Measurements from ENCODE around the gene CRISP1. TPM values are rescaled to one million over a fixed set of nuclear protein-coding genes. Genes with fewer than 3 reads are reported as not detected.
"Not testable (repeated sequence)": the region's sequence is repeated elsewhere in the genome, so short reads cannot be mapped to it uniquely, and the experiment has no call there.

Gene CRISP1
- polyA plus RNA-seq, 1 donor from 2014 or later: not detected

DNA sequence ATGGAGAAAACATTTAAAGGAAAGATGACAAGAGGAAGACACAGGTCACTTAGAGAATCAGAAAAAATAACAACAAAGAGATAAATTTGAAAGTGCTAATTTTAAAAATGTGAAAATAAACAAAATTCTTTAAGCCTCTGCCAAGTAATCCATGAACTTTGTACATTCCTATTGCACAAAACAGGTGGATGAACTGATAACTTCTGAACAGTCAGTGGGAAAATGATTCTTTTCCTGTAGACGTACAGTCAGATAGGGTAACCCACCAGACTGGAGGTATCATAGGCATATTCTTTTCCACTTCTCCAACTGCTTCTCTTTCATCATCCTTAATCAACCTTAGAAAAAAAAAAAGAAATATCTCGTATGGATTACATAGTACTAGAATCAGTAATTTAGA lies 36.5 kb upstream of the CRISP1 start:
- no peaks in the 10 kb centered on the region for H3K27me3 ChIP-seq (ENCODE audit: insufficient read depth, low read depth, low read length)
- no peak overlapping the region for H2AFZ ChIP-seq (ENCODE audit: low read depth, low read length)
- H3K79me2 ChIP-seq (replicated peaks; ENCODE audit: insufficient read depth, low read length): no peaks in the 10 kb centered on the region
- no peaks in the 10 kb centered on the region for H3K9me2 ChIP-seq (ENCODE audit: insufficient read depth, low read length)
- H3K27ac ChIP-seq (ENCODE audit: low read length): no peak overlapping the region
- TF ChIP-seq RAD21 (conservative IDR thresholded peaks at IDR 0.05) (no peak), MXI1 (conservative IDR thresholded peaks at IDR 0.05; ENCODE audit: poor library complexity, severe bottlenecking) (no peak), REST (IDR thresholded peaks at IDR 0.05; ENCODE audit: borderline replicate concordance) (no peak), EP300 (conservative IDR thresholded peaks at IDR 0.05; ENCODE audit: poor library complexity, severe bottlenecking) (no peak), CTCF (IDR thresholded peaks at IDR 0.05; ENCODE audit: poor library complexity, severe bottlenecking) (no peak), POLR2AphosphoS5 (IDR thresholded peaks at IDR 0.05) (no peak), TAF1 (IDR thresholded peaks at IDR 0.05; ENCODE audit: low read depth) (no peak), SMC3 (conservative IDR thresholded peaks at IDR 0.05; ENCODE audit: poor library complexity) (no peak), EZH2 (IDR thresholded peaks at IDR 0.05; ENCODE audit: borderline replicate concordance, insufficient read depth, low read length, poor library complexity, severe bottlenecking) (no peak)
- no peak overlapping the region for H3K4me2 ChIP-seq (ENCODE audit: low read length)
- H3K36me3 ChIP-seq (ENCODE audit: insufficient read depth, low read length): no peaks in the 10 kb centered on the region
- no peak overlapping the region for H3K4me3 ChIP-seq (ENCODE audit: low read length)
- H3K9me3 ChIP-seq (ENCODE audit: low read length): no peaks in the 10 kb centered on the region
- no peaks in the 10 kb centered on the region for H4K20me1 ChIP-seq (ENCODE audit: insufficient read depth)
- no peaks in the 10 kb centered on the region for H3F3A ChIP-seq (ENCODE audit: insufficient read depth, low read length, poor library complexity, severe bottlenecking)
- H3K9ac ChIP-seq (ENCODE audit: low read length): no peak overlapping the region

DNA sequence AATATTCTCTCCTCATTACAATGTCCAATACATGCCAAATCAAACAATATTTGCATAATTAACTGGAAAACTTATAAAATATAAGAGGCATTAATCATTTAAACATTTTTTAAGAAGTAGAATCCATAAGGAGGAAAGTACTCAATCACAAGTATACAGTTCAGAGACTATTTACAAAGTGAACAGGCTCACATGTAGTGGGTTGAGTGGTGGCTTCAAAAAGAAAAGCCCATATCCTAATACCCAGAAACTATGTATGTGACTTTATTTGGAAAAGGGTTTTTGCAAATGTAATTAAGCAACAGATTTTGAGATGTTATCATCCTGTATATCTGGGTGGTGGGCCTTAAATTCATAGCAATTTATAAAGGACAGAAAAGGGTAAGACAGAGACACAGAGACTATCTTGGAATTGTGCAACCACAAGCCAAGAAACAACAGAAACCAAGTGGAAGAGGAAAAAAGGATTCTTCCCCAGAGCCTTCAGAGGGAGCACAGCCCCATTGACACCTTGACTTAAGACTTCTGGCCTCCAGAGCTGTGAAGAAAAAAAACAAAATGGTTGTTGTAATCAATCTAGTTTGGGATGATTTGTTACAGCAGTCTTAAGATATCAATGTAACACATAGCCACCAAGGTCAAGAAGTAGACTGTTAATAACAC lies 32.7 kb upstream of the CRISP1 start:
- no peaks in the 10 kb centered on the region for H3K27me3 ChIP-seq (ENCODE audit: insufficient read depth, low read depth, low read length)
- H3K9me3 ChIP-seq (ENCODE audit: low read length): no peaks in the 10 kb centered on the region
- no peak overlapping the region for H3K4me3 ChIP-seq (ENCODE audit: low read length)
- TF ChIP-seq MXI1 (conservative IDR thresholded peaks at IDR 0.05; ENCODE audit: poor library complexity, severe bottlenecking) (no peak), RAD21 (conservative IDR thresholded peaks at IDR 0.05) (no peak), EP300 (conservative IDR thresholded peaks at IDR 0.05; ENCODE audit: poor library complexity, severe bottlenecking) (no peak), TAF1 (IDR thresholded peaks at IDR 0.05; ENCODE audit: low read depth) (no peak), EZH2 (IDR thresholded peaks at IDR 0.05; ENCODE audit: borderline replicate concordance, insufficient read depth, low read length, poor library complexity, severe bottlenecking) (no peak), POLR2AphosphoS5 (IDR thresholded peaks at IDR 0.05) (no peak)
- H3K4me2 ChIP-seq (ENCODE audit: low read length): no peak overlapping the region
- H3K9me2 ChIP-seq (ENCODE audit: insufficient read depth, low read length): no peaks in the 10 kb centered on the region
- no peaks in the 10 kb centered on the region for H4K20me1 ChIP-seq (ENCODE audit: insufficient read depth)
- H3K79me2 ChIP-seq (replicated peaks; ENCODE audit: insufficient read depth, low read length): no peaks in the 10 kb centered on the region
- H3K36me3 ChIP-seq (ENCODE audit: insufficient read depth, low read length): no peaks in the 10 kb centered on the region
- H3F3A ChIP-seq (ENCODE audit: insufficient read depth, low read length, poor library complexity, severe bottlenecking): no peaks in the 10 kb centered on the region
- no peak overlapping the region for H3K9ac ChIP-seq (ENCODE audit: low read length)
- H2AFZ ChIP-seq (ENCODE audit: low read depth, low read length): no peak overlapping the region
- H3K27ac ChIP-seq (ENCODE audit: low read length): no peak overlapping the region

GRCh38 chr6:49895553-49895952 lies 29.2 kb upstream of the CRISP1 start:
- not testable (repeated sequence) for H3K4me3 ChIP-seq (ENCODE audit: low read length); H3K9me3 ChIP-seq (ENCODE audit: low read length); H3K27ac ChIP-seq (ENCODE audit: low read length); H3F3A ChIP-seq (ENCODE audit: insufficient read depth, low read length, poor library complexity, severe bottlenecking); H3K9ac ChIP-seq (ENCODE audit: low read length); H4K20me1 ChIP-seq (ENCODE audit: insufficient read depth); H3K36me3 ChIP-seq (ENCODE audit: insufficient read depth, low read length); H3K27me3 ChIP-seq (ENCODE audit: insufficient read depth, low read depth, low read length); H2AFZ ChIP-seq (ENCODE audit: low read depth, low read length); H3K79me2 ChIP-seq (replicated peaks; ENCODE audit: insufficient read depth, low read length); H3K4me2 ChIP-seq (ENCODE audit: low read length); H3K9me2 ChIP-seq (ENCODE audit: insufficient read depth, low read length)

All from neural cell (in vitro differentiated cells).